ENCODE data around the gene AKR1B15. TPM values are rescaled to one million over a fixed set of nuclear protein-coding genes. Genes with fewer than 3 reads are reported as not detected.
"Not testable (repeated sequence)": the region's sequence is repeated elsewhere in the genome, so short reads cannot be mapped to it uniquely, and the experiment has no call there.

The AKR1B15 gene
- total and polyA plus RNA-seq, 3 experiments from 2014 or later, result not detected

DNA sequence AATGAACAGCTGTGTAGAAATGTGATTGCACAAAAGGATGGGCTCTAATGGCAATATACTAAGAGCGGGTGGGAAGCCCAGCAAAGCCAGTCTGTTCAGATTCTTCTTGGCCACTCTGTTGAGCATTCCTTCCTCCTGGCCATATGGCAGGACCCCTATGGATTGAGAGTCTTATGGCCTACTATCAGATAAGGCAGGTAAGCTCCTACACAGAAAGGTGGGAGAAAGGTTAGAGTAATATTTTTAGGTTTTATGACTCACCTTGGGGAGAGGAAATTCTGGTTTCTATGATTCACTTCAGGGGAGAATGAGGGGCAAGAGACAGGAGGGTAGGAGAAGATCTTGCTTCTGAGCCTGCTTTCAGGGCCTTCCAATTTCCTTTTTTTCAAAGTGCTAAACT, 36.6 kb upstream of the AKR1B15 start:
- Histone ChIP-seq H3K36me3 (ENCODE audit: insufficient read depth, low read length) (no peaks in the 10 kb centered on the region), H3K4me3 (ENCODE audit: low read length) (no peak overlapping the region), H3K27me3 (ENCODE audit: insufficient read depth, low read length, poor library complexity, severe bottlenecking) (no peaks in the 10 kb centered on the region), H3K4me1 (ENCODE audit: insufficient read depth, low read length) (no peaks in the 10 kb centered on the region), H3K27ac (ENCODE audit: low read depth, low read length) (no peak overlapping the region), H3K9me3 (ENCODE audit: low read length) (no peaks in the 10 kb centered on the region)
- DNase-seq, result no peak
- Mint-ChIP-seq H3K36me3 (no peaks in the 10 kb centered on the region), H3K27me3 (peaks cover 3 to 26% of the 10 kb centered on the region in 2 donors), H3K4me3 (no peak overlapping the region), H3K9me3 (no peaks in the 10 kb centered on the region), H3K4me1 (peaks cover 1 to 5% (median 4%) of the 10 kb centered on the region in 3 donors), H3K27ac (peak overlapping the region in 1 of 8 donors; percentile 52)
- ChIA-PET POLR2A (no interaction called here), CTCF (interaction anchor here (1.0 to 5.0 kb wide), 3 partner anchors 52 to 96 kb away, joined by 3 to 42 read pairs (median 3); no protein-coding TSS in a partner anchor)

- Histone ChIP-seq H3K4me3 (ENCODE audit: low read length) (no peak overlapping the region), H3K27ac (ENCODE audit: low read depth, low read length) (no peak overlapping the region), H3K36me3 (ENCODE audit: insufficient read depth, low read length) (no peaks in the 10 kb centered on the region), H3K27me3 (ENCODE audit: insufficient read depth, low read length, poor library complexity, severe bottlenecking) (no peaks in the 10 kb centered on the region), H3K4me1 (ENCODE audit: insufficient read depth, low read length) (no peaks in the 10 kb centered on the region), H3K9me3 (ENCODE audit: low read length) (no peaks in the 10 kb centered on the region)
- Mint-ChIP-seq H3K27ac (no peak overlapping the region), H3K9me3 (no peaks in the 10 kb centered on the region), H3K36me3 (no peaks in the 10 kb centered on the region), H3K4me3 (no peak overlapping the region), H3K4me1 (peaks cover 1 to 5% (median 4%) of the 10 kb centered on the region in 3 donors), H3K27me3 (peaks cover 3 to 28% of the 10 kb centered on the region in 2 donors)
- POLR2A ChIA-PET, result no interaction called here
- DNase-seq, result peak in 2 of 5 donors; percentile 7 to 25
- CTCF ChIA-PET, result interaction anchor here (1.0 to 5.0 kb wide), 4 partner anchors 15 to 81 kb away, joined by 3 to 42 read pairs (median 9); partner anchors contain the start of gene AKR1B15
Observed at GRCh38 chr7:134513169-134513752, 35.6 kb upstream of the AKR1B15 start.

DNA sequence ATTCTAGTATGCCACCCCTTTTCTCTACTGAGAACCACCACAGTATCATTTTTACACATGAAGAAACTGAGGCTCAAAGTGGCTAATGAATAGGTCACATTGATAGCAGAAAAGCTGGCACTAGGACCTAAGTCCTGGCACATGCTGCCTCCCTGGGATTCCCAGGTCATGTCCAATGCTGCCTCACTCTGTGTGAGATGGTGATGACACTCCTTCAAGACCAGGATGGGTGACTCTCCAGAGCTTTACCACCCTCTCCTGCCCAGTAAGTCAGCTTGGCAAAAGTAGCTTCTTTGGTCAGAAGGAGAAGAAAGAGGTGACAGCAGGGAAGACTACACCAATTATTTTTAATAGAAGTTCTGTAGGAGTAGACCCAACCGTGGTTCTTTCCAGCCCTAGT, 34.8 kb upstream of the AKR1B15 start:
- CTCF ChIA-PET, result interaction anchor here (0.7 to 5.0 kb wide), 9 partner anchors 13 to 84 kb away, joined by 3 to 42 read pairs (median 5); partner anchors contain the start of genes AKR1B10 and AKR1B15
- POLR2A ChIA-PET, result no interaction called here

GRCh38 chr7:134514663-134515062, 34.2 kb upstream of the AKR1B15 start:
- no peaks in the 10 kb centered on the region for H3K36me3 ChIP-seq (ENCODE audit: insufficient read depth, low read length)
- POLR2A ChIA-PET, result no interaction called here

More for the DNA sequence above, 34.8 kb upstream of the AKR1B15 start:
- Mint-ChIP-seq H3K36me3 (no peaks in the 10 kb centered on the region), H3K9me3 (no peaks in the 10 kb centered on the region), H3K27ac (no peak overlapping the region), H3K4me1 (peaks cover 1 to 5% (median 4%) of the 10 kb centered on the region in 3 donors), H3K4me3 (no peak overlapping the region), H3K27me3 (peaks cover 5 to 28% of the 10 kb centered on the region in 2 donors)
- Histone ChIP-seq H3K36me3 (ENCODE audit: insufficient read depth, low read length) (no peaks in the 10 kb centered on the region), H3K27ac (ENCODE audit: low read depth, low read length) (no peak overlapping the region), H3K4me1 (ENCODE audit: insufficient read depth, low read length) (no peaks in the 10 kb centered on the region), H3K9me3 (ENCODE audit: low read length) (no peaks in the 10 kb centered on the region), H3K4me3 (ENCODE audit: low read length) (no peak overlapping the region), H3K27me3 (ENCODE audit: insufficient read depth, low read length, poor library complexity, severe bottlenecking) (no peaks in the 10 kb centered on the region)
- peak in 1 of 5 donors; percentile 2 for DNase-seq

DNA sequence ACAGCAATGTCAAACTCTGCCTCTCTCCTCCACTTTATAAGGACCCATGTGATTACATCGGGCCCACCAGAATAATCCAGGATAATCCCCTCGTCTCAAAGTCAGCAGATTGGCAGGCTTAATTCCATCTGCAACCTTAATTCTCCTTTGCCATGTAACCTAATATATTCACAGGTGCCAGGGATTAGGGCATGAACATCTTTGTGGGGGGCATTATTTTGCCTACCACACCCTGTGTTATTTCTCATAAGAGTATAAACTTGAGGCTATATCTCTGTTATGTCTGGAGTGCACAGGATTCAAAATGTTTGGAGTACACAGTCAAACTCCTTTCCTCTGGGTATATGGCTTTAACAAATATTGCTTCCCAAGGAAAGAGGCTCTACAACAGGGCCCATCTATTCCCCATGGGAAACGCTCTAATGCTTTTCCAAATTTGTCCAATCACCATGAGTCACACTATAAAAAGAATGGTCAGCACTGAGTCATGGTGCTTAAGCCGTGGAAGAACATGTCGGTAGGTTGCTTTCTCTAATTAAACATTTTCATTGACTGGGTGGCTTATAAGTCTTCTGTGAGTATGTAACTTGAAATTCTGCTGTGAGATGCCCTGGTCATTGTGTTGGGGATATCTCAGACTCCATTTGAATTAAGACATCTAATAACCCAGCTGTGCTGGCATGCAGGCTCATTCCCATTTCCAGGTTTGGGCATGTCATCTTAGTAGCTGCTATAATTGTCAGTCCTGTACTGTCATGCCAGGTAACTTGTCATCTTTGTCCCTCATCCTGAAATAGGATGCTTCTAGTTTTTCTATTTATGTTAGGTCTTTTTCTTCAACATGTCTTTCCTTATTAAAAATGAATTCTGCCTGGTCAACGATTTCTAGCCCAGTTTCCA, 33.1 kb upstream of the AKR1B15 start:
- Histone ChIP-seq H3K36me3 (ENCODE audit: insufficient read depth, low read length) (no peaks in the 10 kb centered on the region), H3K4me3 (ENCODE audit: low read length) (no peak overlapping the region), H3K27me3 (ENCODE audit: insufficient read depth, low read length, poor library complexity, severe bottlenecking) (no peaks in the 10 kb centered on the region), H3K9me3 (ENCODE audit: low read length) (no peaks in the 10 kb centered on the region), H3K27ac (ENCODE audit: low read depth, low read length) (no peak overlapping the region), H3K4me1 (ENCODE audit: insufficient read depth, low read length) (no peaks in the 10 kb centered on the region)
- DNase-seq, result no peak
- ChIA-PET CTCF (no interaction called here), POLR2A (no interaction called here)
- Mint-ChIP-seq H3K36me3 (no peaks in the 10 kb centered on the region), H3K27me3 (peaks cover 10 to 36% of the 10 kb centered on the region in 2 donors), H3K4me3 (no peak overlapping the region), H3K4me1 (peaks cover 1 to 5% (median 4%) of the 10 kb centered on the region in 3 donors), H3K9me3 (no peaks in the 10 kb centered on the region), H3K27ac (no peak overlapping the region)

More at GRCh38 chr7:134514663-134515062, 34.2 kb upstream of the AKR1B15 start:
- Mint-ChIP-seq H3K27me3 (peaks cover 10 to 28% of the 10 kb centered on the region in 2 donors), H3K36me3 (no peaks in the 10 kb centered on the region), H3K27ac (peak overlapping the region in 1 of 8 donors; percentile 61), H3K9me3 (no peaks in the 10 kb centered on the region), H3K4me1 (peaks cover 1 to 5% (median 4%) of the 10 kb centered on the region in 3 donors), H3K4me3 (no peak overlapping the region)
- Histone ChIP-seq H3K27ac (ENCODE audit: low read depth, low read length) (no peak overlapping the region), H3K4me1 (ENCODE audit: insufficient read depth, low read length) (no peaks in the 10 kb centered on the region), H3K27me3 (ENCODE audit: insufficient read depth, low read length, poor library complexity, severe bottlenecking) (no peaks in the 10 kb centered on the region), H3K4me3 (ENCODE audit: low read length) (no peak overlapping the region), H3K9me3 (ENCODE audit: low read length) (no peaks in the 10 kb centered on the region)
- CTCF ChIA-PET, result interaction anchor here (0.7 to 5.0 kb wide), 9 partner anchors 13 to 85 kb away, joined by 3 to 42 read pairs (median 5); partner anchors contain the start of genes AKR1B10 and AKR1B15
- DNase-seq, result peak in 2 of 5 donors; percentile 32 to 54

DNA sequence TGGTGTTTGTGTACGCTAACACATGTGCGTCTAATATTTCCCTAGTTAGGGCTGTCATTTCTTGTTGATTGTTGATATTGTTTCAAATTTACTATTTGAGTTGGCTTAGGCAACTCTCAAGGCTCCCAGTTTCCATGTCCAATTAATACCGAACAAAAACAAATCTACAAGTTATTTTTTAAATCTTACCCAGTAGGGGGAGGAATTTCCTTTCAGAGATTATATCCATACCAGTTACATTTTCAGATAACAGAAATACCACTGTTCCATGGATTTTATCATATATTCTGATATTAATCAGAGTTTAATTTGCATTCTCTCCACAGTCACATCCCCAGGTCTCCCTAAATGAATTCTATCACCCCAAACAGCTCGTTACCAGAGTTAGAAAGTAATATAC, 28.8 kb upstream of the AKR1B15 start:
- Mint-ChIP-seq H3K4me1 (no peaks in the 10 kb centered on the region), H3K27ac (no peak overlapping the region), H3K4me3 (no peak overlapping the region), H3K9me3 (no peaks in the 10 kb centered on the region), H3K27me3 (peaks cover 11 to 44% of the 10 kb centered on the region in 2 donors), H3K36me3 (no peaks in the 10 kb centered on the region)
- Histone ChIP-seq H3K9me3 (ENCODE audit: low read length) (no peaks in the 10 kb centered on the region), H3K27me3 (ENCODE audit: insufficient read depth, low read length, poor library complexity, severe bottlenecking) (no peaks in the 10 kb centered on the region), H3K36me3 (ENCODE audit: insufficient read depth, low read length) (no peaks in the 10 kb centered on the region), H3K4me1 (ENCODE audit: insufficient read depth, low read length) (no peaks in the 10 kb centered on the region), H3K27ac (ENCODE audit: low read depth, low read length) (no peak overlapping the region), H3K4me3 (ENCODE audit: low read length) (no peak overlapping the region)
- no peak for DNase-seq
- ChIA-PET CTCF (no interaction called here), POLR2A (no interaction called here)

- no peaks in the 10 kb centered on the region for H3K9me3 Mint-ChIP-seq
- no peaks in the 10 kb centered on the region for H3K36me3 Mint-ChIP-seq
- Histone ChIP-seq H3K27me3 (ENCODE audit: insufficient read depth, low read length, poor library complexity, severe bottlenecking) (no peaks in the 10 kb centered on the region), H3K27ac (ENCODE audit: low read depth, low read length) (no peak overlapping the region), H3K4me3 (ENCODE audit: low read length) (no peak overlapping the region), H3K36me3 (ENCODE audit: insufficient read depth, low read length) (no peaks in the 10 kb centered on the region), H3K4me1 (ENCODE audit: insufficient read depth, low read length) (no peaks in the 10 kb centered on the region), H3K9me3 (ENCODE audit: low read length) (no peaks in the 10 kb centered on the region)
- H3K27me3 Mint-ChIP-seq, result peaks cover 13 to 41% of the 10 kb centered on the region in 2 donors
- DNase-seq, result no peak
- POLR2A ChIA-PET, result no interaction called here
- no peak overlapping the region for H3K4me3 Mint-ChIP-seq
- no peaks in the 10 kb centered on the region for H3K4me1 Mint-ChIP-seq
- CTCF ChIA-PET, result no interaction called here
- no peak overlapping the region for H3K27ac Mint-ChIP-seq
Observed at GRCh38 chr7:134522601-134523000, 26.3 kb upstream of the AKR1B15 start.

- H3K27ac ChIP-seq (ENCODE audit: low read depth, low read length); POLR2A ChIA-PET; H3K9me3 Mint-ChIP-seq; H3K4me3 Mint-ChIP-seq; H3K4me3 ChIP-seq (ENCODE audit: low read length); H3K36me3 ChIP-seq (ENCODE audit: insufficient read depth, low read length); H3K4me1 ChIP-seq (ENCODE audit: insufficient read depth, low read length); CTCF ChIA-PET; H3K27ac Mint-ChIP-seq; H3K4me1 Mint-ChIP-seq; H3K27me3 ChIP-seq (ENCODE audit: insufficient read depth, low read length, poor library complexity, severe bottlenecking); H3K9me3 ChIP-seq (ENCODE audit: low read length); DNase-seq; H3K36me3 Mint-ChIP-seq: not testable (repeated sequence)
- H3K27me3 Mint-ChIP-seq, result peaks cover 8 to 49% of the 10 kb centered on the region in 2 donors
Observed at GRCh38 chr7:134525449-134525848, 23.5 kb upstream of the AKR1B15 start.

Measured in CD8-positive, alpha-beta memory T cell (primary cell).